Right lobe of liver (tissue), 4 donors: ENCODE measurements around the gene YBX2.

ENCODE experiments used
- CTCF ChIP-seq, 4 donors: fragments of 200-600 bp in 3 of 4; fragments of 450-650 bp in 1 of 4; IDR thresholded peaks; one replicate each; pipeline versions ENCODE4 v1.5.1 to v1.8.0; 2016 to 2022; ENCODE audit warnings: antibody characterized with exemption in 4 of 4, mild to moderate bottlenecking in 2 of 4
- POLR2A ChIP-seq: fragments of 450-650 bp; IDR thresholded peaks from one replicate; pipeline ENCODE4 v1.6.1; 2017; ENCODE audit warnings: antibody characterized with exemption, mild to moderate bottlenecking
- donor health status: DM: no; HTN: no; CAD: no.
- donor health status: DM: no; HTN: no; CAD: no.
- donor health status: DM: no; HTN: yes; CAD: no.

GRCh38 chr17:7289256-7290032 lies 5.0 kb downstream of the YBX2 start:
- TF ChIP-seq CTCF (IDR thresholded peaks at IDR 0.05) (no peak), POLR2A (no peak)
